HG03025 (cell line): ENCODE results near the gene GRIN2C.

Experiments used
- ATAC-seq: cut with Tn5 transposase; IDR thresholded peaks from one replicate; pipeline ENCODE4 v1.9.1; 2021; ENCODE audit warnings: mild to moderate bottlenecking, moderate library complexity; ENCODE audit not compliant: unreplicated experiment, low FRiP score

The GRIN2C gene

DNA sequence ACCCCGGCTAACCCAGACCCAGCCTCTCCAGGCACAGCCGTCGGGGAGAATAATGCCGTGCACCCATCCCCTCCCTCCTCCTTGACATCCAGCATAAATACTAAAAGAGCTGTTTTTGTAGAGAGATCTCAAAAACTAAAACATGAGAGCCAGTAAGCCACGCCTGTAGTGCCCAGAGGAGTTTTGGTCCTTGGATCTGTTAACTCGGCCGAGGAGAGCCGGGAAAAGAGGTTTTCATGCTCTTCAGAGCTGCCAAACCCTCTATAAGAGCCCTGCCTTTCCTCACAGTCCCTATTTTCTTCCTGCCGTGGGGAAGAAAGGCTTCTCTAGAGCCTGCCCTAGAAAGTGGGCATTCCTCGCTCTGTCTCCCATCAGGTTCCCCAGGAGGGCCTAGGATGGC, 53.4 kb downstream of the GRIN2C start:
- ATAC-seq: no peak

DNA sequence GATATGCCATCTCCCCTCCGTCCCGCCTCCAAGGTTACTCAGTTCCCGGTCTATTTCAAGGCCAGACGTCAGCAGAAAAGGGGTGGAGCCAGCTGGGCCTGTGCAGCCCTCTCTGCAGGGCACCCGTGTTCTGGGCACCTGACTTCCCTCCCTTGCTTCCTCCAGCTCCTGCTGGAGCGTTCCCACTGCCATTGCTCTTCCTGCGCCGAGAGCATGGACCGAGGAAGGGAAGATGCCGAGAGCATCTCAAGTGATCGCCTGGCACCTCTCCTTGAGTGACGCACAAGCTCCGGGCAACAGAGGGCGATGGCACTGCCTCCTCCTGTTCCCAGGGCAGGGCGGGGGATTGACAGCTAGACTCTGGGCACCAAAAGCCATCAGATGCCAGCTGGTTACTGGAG, 54.1 kb downstream of the GRIN2C start:
- ATAC-seq: no peak

DNA sequence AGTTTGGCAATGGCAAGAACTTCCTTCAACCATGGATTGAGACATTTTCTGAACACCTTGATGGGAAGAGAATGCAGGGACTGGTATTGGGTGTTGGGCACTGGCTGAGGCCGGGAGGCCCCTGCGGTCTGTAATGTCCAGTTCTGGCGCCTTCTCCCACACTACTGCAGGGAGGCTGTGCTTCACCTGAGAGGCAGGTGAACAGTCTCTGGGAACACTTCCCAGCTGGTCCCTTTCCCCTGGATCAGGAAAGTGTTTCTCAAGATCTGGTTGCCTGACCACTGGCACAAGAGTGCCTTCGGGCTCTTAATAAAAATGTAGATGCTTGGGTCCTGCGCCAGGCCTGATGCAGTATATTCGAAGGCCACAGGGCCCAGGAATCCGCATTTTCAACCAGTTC, 55.0 kb downstream of the GRIN2C start:
- no peak for ATAC-seq

DNA sequence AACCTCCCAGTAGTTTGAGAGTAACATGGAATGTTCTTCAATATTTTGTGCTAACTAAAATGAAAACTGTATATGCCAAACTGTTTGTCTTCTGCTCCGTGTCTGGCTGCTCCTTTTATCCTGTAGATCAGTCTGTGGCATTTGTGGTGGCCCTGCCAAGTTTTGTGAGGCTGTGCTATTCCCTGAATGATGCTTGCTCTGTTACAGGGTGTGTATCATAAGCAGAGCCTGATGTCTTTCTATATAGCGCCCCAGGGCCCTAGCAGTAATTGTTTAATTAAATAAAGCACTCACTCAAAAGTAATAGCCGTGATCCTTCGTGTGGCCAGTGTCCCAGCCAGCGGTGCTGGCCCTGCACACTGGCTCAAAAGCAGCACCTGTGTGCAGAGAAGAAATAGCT, 55.7 kb downstream of the GRIN2C start:
- no peak for ATAC-seq

DNA sequence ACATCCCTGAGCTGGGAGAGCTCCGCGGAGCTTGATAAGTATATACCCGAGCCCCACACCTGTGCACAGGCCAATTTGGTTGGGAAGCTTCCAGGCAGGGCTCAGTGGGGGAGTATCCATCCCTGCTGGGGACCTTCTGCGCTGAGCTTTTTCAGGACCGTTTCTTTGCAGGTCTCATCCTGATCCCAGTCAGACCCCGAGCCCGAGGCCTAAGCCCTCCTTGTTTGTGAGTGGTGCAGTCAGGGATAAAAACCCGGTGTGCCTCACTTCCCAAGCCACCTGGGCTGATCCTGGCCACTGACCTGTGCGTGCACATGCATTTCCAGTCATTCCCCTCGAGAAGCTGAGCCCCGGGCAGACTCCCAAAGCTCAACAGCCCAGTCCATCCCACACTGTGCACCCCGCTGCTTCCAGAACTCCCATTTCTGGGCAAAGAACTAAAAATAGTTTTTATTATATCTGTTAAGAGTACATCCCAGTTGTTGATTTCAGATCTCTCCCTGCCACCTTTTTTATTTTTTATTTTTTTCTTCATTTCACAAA, 56.2 kb downstream of the GRIN2C start:
- ATAC-seq: no peak

DNA sequence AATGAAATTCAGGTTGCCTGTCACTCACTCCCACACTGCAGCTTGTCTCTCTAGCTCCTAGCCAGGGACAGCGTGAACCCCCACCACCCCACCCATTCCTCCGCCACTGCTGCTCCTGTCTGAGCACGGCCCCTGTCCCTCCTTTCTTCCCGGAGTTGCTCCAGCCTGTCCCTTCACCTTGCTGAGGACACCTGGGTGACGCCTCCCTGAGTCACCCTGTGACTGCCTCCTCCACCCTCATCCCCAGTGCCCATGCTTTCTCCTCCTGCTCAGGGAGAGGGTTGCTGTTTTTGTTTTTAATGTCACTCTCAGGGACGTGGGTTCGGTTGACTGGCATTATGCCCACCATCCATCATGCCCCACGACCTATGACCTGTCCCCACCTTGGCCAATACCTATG, 57.8 kb downstream of the GRIN2C start:
- no peak for ATAC-seq

DNA sequence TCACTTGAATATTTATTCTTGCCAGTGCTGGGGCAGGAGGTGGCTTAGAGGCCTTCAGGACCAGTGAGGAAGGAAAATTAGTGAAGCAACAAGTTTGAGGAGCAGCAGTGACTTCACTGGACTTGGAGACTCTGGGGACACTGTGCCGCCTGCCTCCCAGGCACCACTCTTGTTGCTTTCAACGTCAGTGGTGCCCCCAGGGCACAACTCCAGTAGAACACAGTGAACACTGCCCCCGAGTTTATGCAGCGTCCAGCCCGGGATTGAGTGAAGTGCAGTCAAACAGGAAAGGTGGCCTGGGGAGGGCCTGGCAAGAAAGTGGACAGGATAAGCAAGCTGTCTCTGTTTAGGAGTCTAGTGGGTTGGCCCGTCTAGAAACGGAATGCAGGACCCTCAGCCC, 59.2 kb downstream of the GRIN2C start:
- ATAC-seq: no peak

DNA sequence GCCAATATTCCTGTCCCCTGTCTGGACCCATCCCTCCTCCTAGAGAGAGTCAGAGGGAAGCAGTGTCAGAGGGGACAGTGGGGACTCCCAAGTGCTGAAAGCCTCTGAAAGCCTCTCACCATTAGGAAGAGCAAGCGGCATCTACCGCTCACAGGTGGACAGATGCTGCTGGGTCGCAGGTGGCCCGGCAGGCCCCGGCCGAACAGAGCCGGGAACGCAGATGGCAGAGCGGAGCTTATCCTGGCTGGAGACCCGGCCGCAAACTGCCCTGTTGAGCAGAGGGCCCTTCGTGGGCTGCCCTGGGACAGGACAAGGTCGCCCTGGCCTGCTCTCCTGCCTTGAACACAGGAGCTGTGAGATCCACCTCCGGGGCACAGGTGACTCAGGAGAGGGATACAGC, 60.6 kb downstream of the GRIN2C start:
- ATAC-seq: no peak

DNA sequence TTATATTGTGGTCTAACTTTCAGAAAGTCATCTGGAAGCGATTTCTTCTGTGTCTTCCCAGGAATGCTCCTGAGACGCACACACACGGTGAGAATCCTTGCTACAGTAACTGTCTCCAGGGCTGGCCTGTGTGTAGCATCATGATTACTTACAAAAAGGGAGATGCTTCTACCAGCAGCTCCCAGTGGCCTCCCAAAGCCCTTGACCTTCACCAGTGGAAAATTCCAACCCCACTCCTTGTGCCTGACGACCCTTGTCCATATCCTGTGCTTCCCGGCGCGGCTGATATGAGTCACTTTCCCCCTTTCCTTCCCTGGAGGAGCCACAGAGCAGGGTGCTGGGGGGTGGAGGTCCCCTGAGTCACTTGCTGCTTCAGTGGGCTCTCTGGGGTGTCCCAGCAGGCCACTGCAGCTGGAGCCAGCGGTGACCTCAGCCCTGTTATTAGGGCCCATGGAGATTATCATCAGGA, 61.4 kb downstream of the GRIN2C start:
- no peak for ATAC-seq

DNA sequence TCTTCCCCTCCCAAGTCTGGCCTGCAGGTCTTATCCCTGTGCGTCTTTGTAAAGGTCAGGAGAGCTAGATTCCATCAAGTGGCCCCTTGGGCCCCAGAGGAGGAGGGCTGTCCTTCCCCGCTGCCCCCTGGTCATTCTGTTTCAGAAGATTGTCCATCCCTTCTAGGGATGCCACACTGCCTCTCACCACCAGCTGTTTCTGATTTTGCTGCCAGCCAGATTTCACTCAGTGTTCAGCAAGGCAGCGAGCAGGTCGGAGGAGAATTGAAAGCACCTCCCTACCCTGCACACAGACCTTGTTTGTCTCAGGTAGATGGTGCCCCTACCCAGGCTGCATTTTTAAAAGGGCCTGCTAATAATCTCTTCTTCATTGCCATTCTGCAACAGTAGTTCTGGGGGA, 61.9 kb downstream of the GRIN2C start:
- no peak for ATAC-seq

DNA sequence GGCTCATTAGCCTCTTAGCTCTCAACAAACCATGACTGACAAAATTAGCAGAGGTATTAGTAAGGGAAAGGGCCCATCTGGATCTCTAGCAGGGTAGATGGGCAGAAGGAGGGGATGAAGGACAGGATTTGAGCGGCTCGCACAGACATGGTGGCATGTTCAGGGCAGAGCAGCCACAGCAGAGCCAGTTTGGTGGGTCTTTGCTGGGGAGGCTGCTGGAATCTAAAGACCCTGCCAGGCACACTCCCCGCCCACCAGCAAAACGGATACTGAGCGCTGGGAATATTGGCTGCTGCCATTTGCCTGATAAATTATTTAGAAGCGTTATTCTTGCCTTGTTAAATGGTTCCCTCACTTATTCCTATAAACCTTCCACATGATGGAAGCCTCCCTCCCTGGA, 62.8 kb downstream of the GRIN2C start:
- no peak for ATAC-seq

DNA sequence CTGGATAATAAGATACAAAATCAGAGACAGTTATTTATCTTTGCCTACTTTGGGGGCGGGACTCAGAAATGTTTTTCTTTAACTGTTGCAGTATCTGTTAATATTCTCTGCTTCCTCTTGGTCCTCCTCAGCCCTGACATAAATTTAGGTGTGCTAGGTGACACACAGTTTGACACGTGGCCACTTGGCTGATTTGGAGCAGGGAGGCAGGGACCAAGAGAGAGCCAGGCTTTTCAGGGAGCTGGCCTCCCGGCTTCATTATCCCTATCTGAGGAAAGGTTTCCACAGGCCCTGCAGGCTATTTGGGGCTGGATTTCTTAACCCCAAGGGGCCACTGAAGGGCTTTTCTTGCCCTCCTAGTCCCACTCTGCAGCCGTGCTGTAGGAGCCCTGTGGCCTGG, 63.5 kb downstream of the GRIN2C start:
- ATAC-seq: no peak

DNA sequence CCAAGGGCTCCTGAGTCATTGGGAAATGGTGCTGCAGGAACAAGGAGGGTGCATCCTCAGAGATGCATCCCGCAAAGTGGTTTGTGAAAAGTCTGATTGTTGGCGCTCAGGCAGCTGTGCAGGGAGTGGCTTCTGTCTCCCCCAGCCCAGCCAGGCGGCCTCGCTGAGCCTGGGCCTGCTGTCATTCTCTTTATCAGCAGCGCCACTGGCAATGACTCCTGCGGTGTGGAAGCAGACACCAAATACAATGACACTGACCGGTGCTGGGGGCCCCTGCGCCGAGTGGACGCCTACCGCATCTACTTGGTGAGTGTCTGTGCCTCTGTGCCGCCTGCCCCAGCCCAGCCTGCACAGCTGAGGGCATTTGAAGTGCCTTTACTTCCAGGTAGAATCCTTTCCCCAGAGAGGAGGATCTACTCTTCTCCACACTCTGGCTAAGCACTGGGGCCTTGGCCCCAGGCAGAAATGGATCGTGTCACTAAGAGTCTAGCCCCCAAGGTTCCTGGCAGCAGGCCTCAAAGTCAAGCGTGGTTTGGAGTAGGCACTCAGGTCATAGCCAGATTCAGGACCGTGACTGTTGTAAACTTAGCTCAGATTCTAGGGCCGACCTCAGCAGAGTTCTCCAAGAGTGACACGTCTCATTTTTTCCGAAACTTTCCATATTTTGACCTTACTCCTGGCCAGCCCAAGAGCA, 64.2 kb downstream of the GRIN2C start:
- ATAC-seq: no peak

DNA sequence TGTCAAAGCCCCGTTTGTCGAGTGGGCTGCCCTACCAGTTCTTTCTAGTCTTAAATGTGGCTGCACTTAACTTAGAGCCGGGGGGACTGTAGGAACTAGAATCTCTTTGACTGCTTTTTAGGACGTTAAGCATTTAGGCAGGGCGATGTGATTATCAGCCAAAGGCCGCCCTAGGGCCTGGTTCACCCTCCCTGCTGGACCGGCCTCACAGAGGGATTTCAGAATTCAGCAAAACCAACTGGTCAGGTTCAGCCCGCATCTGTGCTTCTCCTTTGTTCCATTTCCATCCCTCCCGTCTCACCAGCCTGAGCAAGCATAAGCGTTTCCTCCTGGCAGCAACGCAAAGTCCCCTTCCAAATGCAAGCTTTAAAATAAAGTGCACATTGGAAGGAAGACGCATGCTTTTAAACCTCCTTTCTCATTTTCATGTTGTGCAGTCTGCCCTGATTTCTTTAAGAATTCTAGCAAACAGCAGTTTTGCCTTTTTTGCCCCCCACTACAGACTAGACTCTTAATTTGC, 67.0 kb downstream of the GRIN2C start:
- ATAC-seq: no peak
